ENCODE results near the gene PEF1. TPM values are rescaled to one million over a fixed set of nuclear protein-coding genes. Genes with fewer than 3 reads are reported as not detected.

The PEF1 gene
- total and polyA plus RNA-seq, 2 donors (not counting 1 experiment from before 2014, with no cell fraction given): 36.7 to 49.4 TPM

DNA sequence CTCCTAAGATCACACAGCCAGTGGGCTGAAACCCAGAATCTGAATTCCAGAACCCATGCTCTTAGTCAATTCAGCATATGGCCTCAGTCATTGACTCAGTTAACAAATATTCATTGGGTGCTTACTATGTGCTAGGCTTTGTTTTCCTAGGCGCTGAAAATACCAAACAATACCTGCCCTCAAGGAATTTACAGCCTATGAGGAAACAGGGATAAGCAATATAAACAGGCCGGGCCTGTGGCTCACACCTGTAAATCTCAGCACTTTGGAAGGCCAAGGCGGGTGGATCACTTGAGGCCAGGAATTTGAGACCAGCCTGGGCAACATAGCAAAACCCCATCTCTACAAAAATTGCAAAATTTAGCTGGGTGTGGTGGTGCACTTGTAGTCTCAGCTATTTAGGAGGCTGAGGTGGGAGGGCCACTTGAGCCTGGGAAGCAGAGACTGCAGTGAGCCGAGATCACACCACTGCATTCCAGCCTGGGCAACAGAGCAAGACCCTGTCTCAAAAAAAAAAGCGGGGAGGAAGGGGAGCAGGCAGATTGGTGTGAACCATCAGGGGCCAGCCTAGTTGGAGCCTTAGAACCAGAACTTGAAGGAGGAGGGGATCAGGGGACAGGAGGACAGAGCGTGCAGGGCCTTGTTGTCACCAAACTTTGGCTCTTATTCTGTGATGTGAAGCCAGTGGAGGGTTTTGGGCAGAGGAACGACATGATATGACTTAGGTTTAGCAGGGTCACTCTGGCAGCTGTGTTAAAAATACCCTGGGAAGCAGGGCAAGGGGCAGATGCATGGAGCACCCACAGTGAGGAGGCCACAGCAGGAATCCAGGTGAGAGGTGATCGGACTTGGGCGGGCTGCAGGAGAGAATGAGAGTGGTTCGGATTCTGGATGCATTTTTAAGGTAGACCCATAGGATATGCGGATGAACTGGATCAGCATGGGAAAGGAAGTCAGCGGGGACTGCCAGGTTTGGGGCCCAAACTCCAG is 62.6 kb downstream of the PEF1 start:
- H3K4me1 ChIP-seq (ENCODE audit: control insufficient read depth in 2 of 2, insufficient read depth in 2 of 2, low read length in 2 of 2): no peaks in the 10 kb centered on the region
- no peaks in the 10 kb centered on the region for H3K79me2 ChIP-seq (ENCODE audit: control insufficient read depth, insufficient read depth, low read length)
- no peaks in the 10 kb centered on the region for H3K36me3 ChIP-seq (replicated peaks in 1 of 2; ENCODE audit: control extremely low read depth in 1 of 2, control insufficient read depth in 1 of 2, extremely low read depth in 1 of 2, insufficient read depth in 2 of 2, low read length in 1 of 2)
- WGBS (ENCODE audit: insufficient coverage): 89% methylated on average over 11 of the region's 12 CpGs
- H3K4me2 ChIP-seq (replicated peaks; ENCODE audit: low read depth, low read length, poor library complexity, severe bottlenecking): no peak overlapping the region
- H3K4me3 ChIP-seq (ENCODE audit: control extremely low read depth in 1 of 5, extremely low read depth in 1 of 5, insufficient read depth in 1 of 5, low read depth in 2 of 5, low read length in 4 of 5): no peak overlapping the region
- Mint-ChIP-seq H3K4me3 (no peak overlapping the region), H3K27me3 (peaks cover 8% of the 10 kb centered on the region), H3K27ac (no peak overlapping the region), H3K4me1 (peaks cover 2% of the 10 kb centered on the region), H3K9me3 (ENCODE audit: insufficient read depth) (no peaks in the 10 kb centered on the region)
- H3K27me3 ChIP-seq (replicated peaks in 1 of 4; ENCODE audit: control extremely low read depth in 1 of 4, control insufficient read depth in 3 of 4, insufficient read depth in 4 of 4, low read length in 3 of 4): peaks cover 0 to 6% (median 1%) of the 10 kb centered on the region in 4 experiments
- H3K27ac ChIP-seq (ENCODE audit: low read length in 2 of 2): no peak overlapping the region
- intact Hi-C loops (cut with micrococcal nuclease): no loop called here
- no peak overlapping the region for H3K9ac ChIP-seq (ENCODE audit: low read length)
- H4K20me1 ChIP-seq (ENCODE audit: control insufficient read depth, insufficient read depth, low read length, poor library complexity, severe bottlenecking): no peaks in the 10 kb centered on the region
- ChIA-PET POLR2A (interaction anchor here (0.6 kb wide), 1 partner anchor 24 kb away, joined by 3 read pairs; no protein-coding TSS in a partner anchor), CTCF (no interaction called here)
- ATAC-seq (ENCODE audit: low read depth) (no peak), DNase-seq (no peak)
- TF ChIP-seq EZH2 (IDR thresholded peaks at IDR 0.05; ENCODE audit: borderline replicate concordance, insufficient read depth, low read depth, low read length, poor library complexity, severe bottlenecking): no peak
- TF ChIP-seq, protein P1, sequence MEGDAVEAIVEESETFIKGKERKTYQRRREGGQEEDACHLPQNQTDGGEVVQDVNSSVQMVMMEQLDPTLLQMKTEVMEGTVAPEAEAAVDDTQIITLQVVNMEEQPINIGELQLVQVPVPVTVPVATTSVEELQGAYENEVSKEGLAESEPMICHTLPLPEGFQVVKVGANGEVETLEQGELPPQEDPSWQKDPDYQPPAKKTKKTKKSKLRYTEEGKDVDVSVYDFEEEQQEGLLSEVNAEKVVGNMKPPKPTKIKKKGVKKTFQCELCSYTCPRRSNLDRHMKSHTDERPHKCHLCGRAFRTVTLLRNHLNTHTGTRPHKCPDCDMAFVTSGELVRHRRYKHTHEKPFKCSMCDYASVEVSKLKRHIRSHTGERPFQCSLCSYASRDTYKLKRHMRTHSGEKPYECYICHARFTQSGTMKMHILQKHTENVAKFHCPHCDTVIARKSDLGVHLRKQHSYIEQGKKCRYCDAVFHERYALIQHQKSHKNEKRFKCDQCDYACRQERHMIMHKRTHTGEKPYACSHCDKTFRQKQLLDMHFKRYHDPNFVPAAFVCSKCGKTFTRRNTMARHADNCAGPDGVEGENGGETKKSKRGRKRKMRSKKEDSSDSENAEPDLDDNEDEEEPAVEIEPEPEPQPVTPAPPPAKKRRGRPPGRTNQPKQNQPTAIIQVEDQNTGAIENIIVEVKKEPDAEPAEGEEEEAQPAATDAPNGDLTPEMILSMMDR (IDR thresholded peaks at IDR 0.05): no peak
- H2AFZ ChIP-seq (ENCODE audit: insufficient read depth, low read depth, low read length, poor library complexity, severe bottlenecking): no peak overlapping the region
- no peaks in the 10 kb centered on the region for H3K9me3 ChIP-seq (ENCODE audit: control extremely low read depth in 1 of 3, control insufficient read depth in 2 of 3, insufficient read depth in 1 of 3, low read length in 2 of 3)
